HepG2 (cell line): ENCODE data around the gene HELZ2. TPM values are rescaled to one million over a fixed set of nuclear protein-coding genes. Genes with fewer than 3 reads are reported as not detected.

Experiments used
- AFF4 ChIP-seq: sonication (generic); formaldehyde crosslinking; IDR thresholded peaks from 2 replicates; pipeline ENCODE4 v1.4.0; 2020; ENCODE audit warnings: missing genetic modification reagents
- ATF5 ChIP-seq: sonication (generic); formaldehyde crosslinking; IDR thresholded peaks from 2 replicates; pipeline ENCODE4 v1.4.0; 2020; ENCODE audit warnings: mild to moderate bottlenecking, low read depth, missing genetic modification reagents
- CC2D1A ChIP-seq: sonication (generic); formaldehyde crosslinking; IDR thresholded peaks from 2 replicates; pipeline ENCODE4 v1.8.1; 2023; ENCODE audit warnings: mild to moderate bottlenecking, missing genetic modification reagents
- FOXK1 ChIP-seq: sonication (generic); formaldehyde crosslinking; IDR thresholded peaks from 2 replicates; pipeline ENCODE4 v1.4.0; 2020; ENCODE audit warnings: low read depth, missing genetic modification reagents, borderline replicate concordance
- HOMEZ ChIP-seq: IDR thresholded peaks from 2 replicates; pipeline ENCODE4 v1.6.1; 2016; ENCODE audit warnings: low read depth
- ISL2 ChIP-seq: sonication (generic); formaldehyde crosslinking; IDR thresholded peaks from 2 replicates; pipeline ENCODE4 v1.5.0; 2020; ENCODE audit warnings: missing genetic modification reagents
- KDM5A ChIP-seq: fragments of 200-600 bp; sonication (generic); IDR thresholded peaks from 2 replicates; pipeline ENCODE4 v1.7.0; 2018; ENCODE audit warnings: antibody characterized with exemption, mild to moderate bottlenecking, low read length, borderline replicate concordance
- MEIS2 ChIP-seq: sonication (generic); formaldehyde crosslinking; IDR thresholded peaks from 2 replicates; pipeline ENCODE4 v1.9.0; 2021; ENCODE audit warnings: mild to moderate bottlenecking, missing genetic modification reagents
- MXD4 ChIP-seq: IDR thresholded peaks from 2 replicates; pipeline ENCODE4 v1.6.1; 2016; ENCODE audit warnings: mild to moderate bottlenecking, missing biosample characterization, missing genetic modification reagents
- PATZ1 ChIP-seq: sonication (generic); formaldehyde crosslinking; IDR thresholded peaks from 2 replicates; pipeline ENCODE4 v1.4.0; 2020; ENCODE audit warnings: missing genetic modification reagents
- POLR2AphosphoS2 ChIP-seq: IDR thresholded peaks from 2 replicates; pipeline ENCODE4 v1.6.1; 2011; ENCODE audit warnings: low read depth, low read length, improper control_type of control experiment
- SP5 ChIP-seq: IDR thresholded peaks from 2 replicates; pipeline ENCODE4 v1.6.1; 2016; ENCODE audit warnings: low read depth, borderline replicate concordance
- ZBTB20 ChIP-seq: sonication (generic); formaldehyde crosslinking; IDR thresholded peaks from 2 replicates; pipeline ENCODE4 v1.8.1; 2023; ENCODE audit warnings: missing genetic modification reagents, low read depth, mild to moderate bottlenecking, borderline replicate concordance
- ZNF143 ChIP-seq: sonication (generic); formaldehyde crosslinking; IDR thresholded peaks from 2 replicates; pipeline ENCODE4 v1.4.0; 2020; ENCODE audit warnings: missing genetic modification reagents
- ZNF296 ChIP-seq: sonication (generic); formaldehyde crosslinking; conservative IDR thresholded peaks from 2 replicates; pipeline ENCODE4 v1.5.0; 2020; ENCODE audit warnings: mild to moderate bottlenecking, missing genetic modification reagents
- ZNF547 ChIP-seq: sonication (generic); formaldehyde crosslinking; IDR thresholded peaks from 2 replicates; pipeline ENCODE4 v1.5.1; 2020; ENCODE audit warnings: mild to moderate bottlenecking, missing genetic modification reagents
- ZNF570 ChIP-seq: sonication (generic); formaldehyde crosslinking; IDR thresholded peaks from 2 replicates; pipeline ENCODE4 v1.4.0; 2020; ENCODE audit warnings: mild to moderate bottlenecking, missing genetic modification reagents, borderline replicate concordance
- ZNF652 ChIP-seq: IDR thresholded peaks from 2 replicates; pipeline ENCODE4 v1.6.1; 2016; ENCODE audit warnings: low read depth, borderline replicate concordance
- ZNF691 ChIP-seq: sonication (generic); formaldehyde crosslinking; IDR thresholded peaks from 2 replicates; pipeline ENCODE4 v1.4.0; 2020; ENCODE audit warnings: missing genetic modification reagents, low read depth, mild to moderate bottlenecking, borderline replicate concordance
- ZNF713 ChIP-seq: sonication (generic); formaldehyde crosslinking; IDR thresholded peaks from 2 replicates; pipeline ENCODE4 v1.4.0; 2020; ENCODE audit warnings: mild to moderate bottlenecking, missing genetic modification reagents
- ZNF83 ChIP-seq: sonication (generic); formaldehyde crosslinking; IDR thresholded peaks from 2 replicates; pipeline ENCODE4 v1.4.0; 2020; ENCODE audit warnings: missing genetic modification reagents, mild to moderate bottlenecking, borderline replicate concordance
- polyA plus RNA-seq, 8 experiments: library from polyadenylated mRNA; depleted of rRNA in 3 of 8; stranded (reverse) in 7 of 8; unstranded in 1 of 8; fragments of >200 nt; fragmentation: Illumina TruSeq in 4 of 8; extraction: Trizol in 4 of 8; gene quantifications; 2 replicates each; pipeline versions ENCODE4 v1.2.1 to v1.2.3, GENCODE V29; 2011 to 2016; ENCODE audit warnings: low read depth in 4 of 8, missing spikeins in 1 of 8, mixed read lengths in 1 of 8; ENCODE audit not compliant: insufficient read depth in 1 of 8
- total RNA-seq, 5 experiments: library from RNA; depleted of rRNA; stranded (reverse); fragments of >200 nt; fragmentation: Illumina TruSeq; extraction: Trizol; gene quantifications; 2 replicates each; pipeline ENCODE4 v1.2.3, GENCODE V29; 2016; ENCODE audit warnings: low read depth in 1 of 5

The HELZ2 gene
- total and polyA plus RNA-seq, 2 of the 13 experiments (the other 11 are each of a cell fraction or from before 2014, with no cell fraction given): 9.6 to 10.1 TPM

- TF ChIP-seq MXD4 (CRISPR knock-in tag) (no peak), AFF4 (no peak), ZNF83 (CRISPR knock-in tag) (no peak), CC2D1A (CRISPR knock-in tag) (no peak), ZNF547 (CRISPR knock-in tag) (no peak), ZNF652 (CRISPR knock-in tag) (no peak), ZNF691 (CRISPR knock-in tag) (no peak), FOXK1 (CRISPR knock-in tag) (no peak), HOMEZ (CRISPR knock-in tag) (no peak), KDM5A (no peak), ZNF570 (CRISPR knock-in tag) (no peak), ATF5 (CRISPR knock-in tag) (no peak), POLR2AphosphoS2 (no peak), ISL2 (CRISPR knock-in tag) (no peak), SP5 (CRISPR knock-in tag) (no peak), MEIS2 (CRISPR knock-in tag) (no peak), PATZ1 (peak; percentile 57), ZNF296 (CRISPR knock-in tag) (peak; percentile 61; the same call in 1 of the 2 replicates), ZBTB20 (CRISPR knock-in tag) (no peak), ZNF713 (CRISPR knock-in tag) (no peak), ZNF143 (CRISPR knock-in tag) (no peak)
Observed at GRCh38 chr20:63572788-63573646, 1.0 kb downstream of the HELZ2 start (continued).
